ENCODE data around the gene DUSP1. TPM values are rescaled to one million over a fixed set of nuclear protein-coding genes. Genes with fewer than 3 reads are reported as not detected.

DUSP1 gene
- polyA plus RNA-seq, 1 donor from 2014 or later: 48.3 TPM

DNA sequence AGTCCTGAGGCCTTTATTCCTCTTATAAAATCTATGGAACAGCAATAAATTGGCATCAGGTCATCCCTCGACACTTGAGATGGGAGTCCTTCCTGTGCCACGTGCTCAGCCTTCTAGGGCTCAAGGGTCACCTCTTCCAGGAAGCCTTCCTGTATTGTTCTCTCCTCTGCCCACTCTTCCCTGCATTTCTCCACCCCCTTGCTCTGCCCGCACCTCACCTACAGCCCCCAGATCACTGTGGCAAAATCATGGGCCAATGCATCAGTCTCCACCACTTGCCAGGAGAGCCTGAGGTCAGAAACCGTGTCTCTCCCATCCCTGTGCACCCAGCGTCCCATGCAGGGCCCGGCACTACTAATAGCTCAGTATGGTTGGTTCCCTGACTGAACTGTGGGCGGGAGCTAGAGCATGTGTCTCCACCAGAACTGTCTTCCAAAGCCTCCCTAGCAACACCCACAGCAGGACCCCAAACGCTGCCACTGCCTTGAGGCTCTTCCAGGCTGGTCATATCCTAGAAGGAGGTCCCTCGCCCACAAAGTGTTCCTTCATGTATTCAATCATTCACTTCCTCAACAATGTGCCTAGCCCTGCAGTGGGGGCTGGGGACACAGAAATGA is 13.5 kb downstream of the DUSP1 start:
- Histone ChIP-seq H3K27me3 (ENCODE audit: insufficient read depth, low read depth, low read length) (no peaks in the 10 kb centered on the region), H4K20me1 (ENCODE audit: insufficient read depth) (no peaks in the 10 kb centered on the region), H3F3A (ENCODE audit: insufficient read depth, low read length, poor library complexity, severe bottlenecking) (no peaks in the 10 kb centered on the region), H3K9me3 (ENCODE audit: low read length) (no peaks in the 10 kb centered on the region), H3K27ac (ENCODE audit: low read length) (no peak overlapping the region), H3K36me3 (ENCODE audit: insufficient read depth, low read length) (no peaks in the 10 kb centered on the region), H3K9me2 (ENCODE audit: insufficient read depth, low read length) (no peaks in the 10 kb centered on the region), H3K79me2 (replicated peaks; ENCODE audit: insufficient read depth, low read length) (no peaks in the 10 kb centered on the region), H3K4me2 (ENCODE audit: low read length) (no peak overlapping the region), H3K9ac (ENCODE audit: low read length) (no peak overlapping the region), H3K4me3 (ENCODE audit: low read length) (no peak overlapping the region), H2AFZ (ENCODE audit: low read depth, low read length) (no peak overlapping the region)
- TF ChIP-seq SMC3 (conservative IDR thresholded peaks at IDR 0.05; ENCODE audit: poor library complexity) (no peak), MXI1 (conservative IDR thresholded peaks at IDR 0.05; ENCODE audit: poor library complexity, severe bottlenecking) (no peak)
- TF ChIP-seq, protein P1, sequence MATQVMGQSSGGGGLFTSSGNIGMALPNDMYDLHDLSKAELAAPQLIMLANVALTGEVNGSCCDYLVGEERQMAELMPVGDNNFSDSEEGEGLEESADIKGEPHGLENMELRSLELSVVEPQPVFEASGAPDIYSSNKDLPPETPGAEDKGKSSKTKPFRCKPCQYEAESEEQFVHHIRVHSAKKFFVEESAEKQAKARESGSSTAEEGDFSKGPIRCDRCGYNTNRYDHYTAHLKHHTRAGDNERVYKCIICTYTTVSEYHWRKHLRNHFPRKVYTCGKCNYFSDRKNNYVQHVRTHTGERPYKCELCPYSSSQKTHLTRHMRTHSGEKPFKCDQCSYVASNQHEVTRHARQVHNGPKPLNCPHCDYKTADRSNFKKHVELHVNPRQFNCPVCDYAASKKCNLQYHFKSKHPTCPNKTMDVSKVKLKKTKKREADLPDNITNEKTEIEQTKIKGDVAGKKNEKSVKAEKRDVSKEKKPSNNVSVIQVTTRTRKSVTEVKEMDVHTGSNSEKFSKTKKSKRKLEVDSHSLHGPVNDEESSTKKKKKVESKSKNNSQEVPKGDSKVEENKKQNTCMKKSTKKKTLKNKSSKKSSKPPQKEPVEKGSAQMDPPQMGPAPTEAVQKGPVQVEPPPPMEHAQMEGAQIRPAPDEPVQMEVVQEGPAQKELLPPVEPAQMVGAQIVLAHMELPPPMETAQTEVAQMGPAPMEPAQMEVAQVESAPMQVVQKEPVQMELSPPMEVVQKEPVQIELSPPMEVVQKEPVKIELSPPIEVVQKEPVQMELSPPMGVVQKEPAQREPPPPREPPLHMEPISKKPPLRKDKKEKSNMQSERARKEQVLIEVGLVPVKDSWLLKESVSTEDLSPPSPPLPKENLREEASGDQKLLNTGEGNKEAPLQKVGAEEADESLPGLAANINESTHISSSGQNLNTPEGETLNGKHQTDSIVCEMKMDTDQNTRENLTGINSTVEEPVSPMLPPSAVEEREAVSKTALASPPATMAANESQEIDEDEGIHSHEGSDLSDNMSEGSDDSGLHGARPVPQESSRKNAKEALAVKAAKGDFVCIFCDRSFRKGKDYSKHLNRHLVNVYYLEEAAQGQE (IDR thresholded peaks at IDR 0.05; ENCODE audit: borderline replicate concordance): no peak

DNA sequence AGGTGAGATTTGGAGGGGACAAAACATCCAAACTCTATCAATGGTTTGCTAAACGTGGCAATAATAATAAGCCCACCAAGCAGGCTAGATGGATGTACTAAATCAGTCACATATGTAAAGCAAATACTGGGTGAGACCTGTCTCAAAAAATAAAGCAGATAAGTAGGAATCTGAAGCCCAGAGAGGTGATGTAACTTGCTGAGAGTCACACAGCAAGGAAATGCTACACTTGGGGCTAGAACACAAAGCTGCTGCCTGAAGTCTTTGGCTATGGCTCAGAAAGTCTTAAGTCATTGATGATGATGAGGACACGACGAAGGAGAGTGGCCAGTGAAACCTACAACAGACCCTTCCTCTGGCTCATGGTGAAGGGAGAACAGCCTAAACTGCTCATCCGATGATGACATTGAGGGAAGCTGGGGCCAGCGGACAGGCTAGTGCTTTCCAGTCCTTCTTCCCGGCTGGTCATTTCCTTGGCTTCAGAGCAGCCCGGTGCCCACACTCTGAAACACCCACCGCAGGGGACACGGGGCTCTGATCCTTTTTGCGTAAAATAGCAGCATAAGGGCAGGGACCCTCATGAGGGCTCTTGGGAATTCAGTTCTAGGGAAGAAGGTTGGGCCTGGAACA is 14.1 kb downstream of the DUSP1 start:
- no peaks in the 10 kb centered on the region for H3K79me2 ChIP-seq (replicated peaks; ENCODE audit: insufficient read depth, low read length)
- H3K9ac ChIP-seq (ENCODE audit: low read length): no peak overlapping the region
- no peak overlapping the region for H2AFZ ChIP-seq (ENCODE audit: low read depth, low read length)
- H3K4me2 ChIP-seq (ENCODE audit: low read length): no peak overlapping the region
- no peaks in the 10 kb centered on the region for H3K9me3 ChIP-seq (ENCODE audit: low read length)
- no peaks in the 10 kb centered on the region for H3F3A ChIP-seq (ENCODE audit: insufficient read depth, low read length, poor library complexity, severe bottlenecking)
- H3K27ac ChIP-seq (ENCODE audit: low read length): no peak overlapping the region
- H3K9me2 ChIP-seq (ENCODE audit: insufficient read depth, low read length): no peaks in the 10 kb centered on the region
- no peak overlapping the region for H3K4me3 ChIP-seq (ENCODE audit: low read length)
- no peak for TF ChIP-seq EP300 (conservative IDR thresholded peaks at IDR 0.05; ENCODE audit: poor library complexity, severe bottlenecking)
- no peak for TF ChIP-seq RAD21 (conservative IDR thresholded peaks at IDR 0.05)
- TF ChIP-seq EZH2 (IDR thresholded peaks at IDR 0.05; ENCODE audit: borderline replicate concordance, insufficient read depth, low read length, poor library complexity, severe bottlenecking): no peak
- TF ChIP-seq MXI1 (conservative IDR thresholded peaks at IDR 0.05; ENCODE audit: poor library complexity, severe bottlenecking): no peak
- no peak for TF ChIP-seq POLR2AphosphoS5 (IDR thresholded peaks at IDR 0.05)
- TF ChIP-seq, protein P1 (IDR thresholded peaks at IDR 0.05; ENCODE audit: borderline replicate concordance): no peak
- TF ChIP-seq SMC3 (conservative IDR thresholded peaks at IDR 0.05; ENCODE audit: poor library complexity): no peak
- no peaks in the 10 kb centered on the region for H4K20me1 ChIP-seq (ENCODE audit: insufficient read depth)
- no peaks in the 10 kb centered on the region for H3K27me3 ChIP-seq (ENCODE audit: insufficient read depth, low read depth, low read length)
- no peaks in the 10 kb centered on the region for H3K36me3 ChIP-seq (ENCODE audit: insufficient read depth, low read length)

Measured in neural cell (in vitro differentiated cells).